Neural progenitor cell (in vitro differentiated cells): ENCODE measurements around the gene SPARCL1. TPM values are rescaled to one million over a fixed set of nuclear protein-coding genes. Genes with fewer than 3 reads are reported as not detected.

Source experiments
- DNase-seq: peaks from one replicate; pipeline ENCODE4 v3.0.0-alpha.2; 2016; ENCODE audit warnings: low spot score
- H2AFZ ChIP-seq: fragments of 200-600 bp; sonication (generic); replicated peaks from 2 replicates; pipeline ENCODE4 v1.6.1; 2016; ENCODE audit warnings: antibody characterized with exemption
- H3F3A ChIP-seq: fragments of 200-600 bp; sonication (generic); 2 replicates; pipeline ENCODE4 v1.6.1; 2016; ENCODE audit warnings: antibody characterized with exemption, low read depth
- H3K27ac ChIP-seq: fragments of 200-600 bp; sonication (generic); 2 replicates; pipeline ENCODE4 v1.5.1; 2016; ENCODE audit warnings: mild to moderate bottlenecking
- H3K27me3 ChIP-seq: fragments of 200-600 bp; sonication (generic); 2 replicates; pipeline ENCODE4 v1.6.1; 2016; ENCODE audit warnings: mild to moderate bottlenecking, moderate library complexity
- H3K36me3 ChIP-seq: fragments of 200-600 bp; sonication (generic); 2 replicates; pipeline ENCODE4 v1.5.1; 2016
- H3K4me1 ChIP-seq: fragments of 200-600 bp; sonication (generic); 2 replicates; pipeline ENCODE4 v1.6.1; 2016; ENCODE audit warnings: mixed run types
- H3K4me2 ChIP-seq: fragments of 200-600 bp; sonication (generic); 2 replicates; pipeline ENCODE4 v1.6.1; 2016
- H3K4me3 ChIP-seq: fragments of 200-600 bp; sonication (generic); 2 replicates; pipeline ENCODE4 v1.5.1; 2016
- H3K79me2 ChIP-seq: fragments of 200-600 bp; sonication (generic); 2 replicates; pipeline ENCODE4 v1.6.1; 2016; ENCODE audit warnings: low read depth
- H3K9ac ChIP-seq: fragments of 200-600 bp; sonication (generic); 2 replicates; pipeline ENCODE4 v1.6.1; 2016
- H3K9me3 ChIP-seq: fragments of 200-600 bp; sonication (generic); 2 replicates; pipeline ENCODE4 v1.5.1; 2016; ENCODE audit warnings: low read depth
- H4K20me1 ChIP-seq: fragments of 200-600 bp; sonication (generic); 2 replicates; pipeline ENCODE4 v1.6.1; 2016; ENCODE audit warnings: low read depth
- H3K27ac Mint-ChIP-seq: 3 replicates; pipeline ENCODE4 v1.8.0; 2021; ENCODE audit warnings: mixed read lengths
- H3K27me3 Mint-ChIP-seq: 2 replicates; pipeline ENCODE4 v1.8.0; 2022; ENCODE audit warnings: low read depth, mild to moderate bottlenecking, inconsistent platforms, moderate library complexity, mixed read lengths; ENCODE audit not compliant: insufficient read depth
- H3K36me3 Mint-ChIP-seq: 3 replicates; pipeline ENCODE4 v1.8.0; 2021; ENCODE audit warnings: mixed read lengths
- H3K4me1 Mint-ChIP-seq: 3 replicates; pipeline ENCODE4 v1.8.0; 2021; ENCODE audit warnings: mixed read lengths
- H3K4me3 Mint-ChIP-seq: 3 replicates; pipeline ENCODE4 v1.8.0; 2021; ENCODE audit warnings: mild to moderate bottlenecking, moderate library complexity, mixed read lengths
- H3K9me3 Mint-ChIP-seq: 3 replicates; pipeline ENCODE4 v1.8.0; 2020; ENCODE audit warnings: mixed read lengths
- CTCF ChIP-seq: fragments of 200-600 bp; sonication (generic); IDR thresholded peaks from 2 replicates; pipeline ENCODE4 v1.5.1; 2017; ENCODE audit warnings: antibody characterized with exemption, mild to moderate bottlenecking
- EZH2 ChIP-seq: fragments of 200-600 bp; sonication (generic); IDR thresholded peaks from 2 replicates; pipeline ENCODE4 v1.6.1; 2017; ENCODE audit warnings: antibody characterized with exemption, mild to moderate bottlenecking, moderate library complexity
- EZH2phosphoT487 ChIP-seq: fragments of 200-600 bp; sonication (generic); IDR thresholded peaks from 2 replicates; pipeline ENCODE4 v1.6.1; 2017; ENCODE audit warnings: antibody characterized with exemption
- total RNA-seq: library from RNA; depleted of rRNA; stranded (reverse); fragments of >200 nt; gene quantifications from 2 replicates; pipeline ENCODE4 v1.2.3, GENCODE V29; 2015; ENCODE audit warnings: low replicate concordance

The SPARCL1 gene
- 0.43 TPM in 1 of 2 replicates, not detected in the other for total RNA-seq

GRCh38 chr4:87529187-87529586, at the start of gene SPARCL1:
Gene SPARCL1, minus strand, starts transcription at chr4:87529376. Its CDS starts 29,802 bp downstream, at chr4:87499574.
- peak; percentile 30 for DNase-seq
- Histone ChIP-seq H3K9me3 (no peaks in the 10 kb centered on the region), H3F3A (peaks cover 22% of the 10 kb centered on the region), H3K36me3 (no peaks in the 10 kb centered on the region), H3K27me3 (peaks cover 3% of the 10 kb centered on the region), H3K4me2 (peak within 1 kb of the TSS; percentile 43), H3K9ac (no peak within 1 kb of the TSS), H3K79me2 (no peaks in the 10 kb centered on the region), H3K4me1 (peaks cover 35% of the 10 kb centered on the region), H3K4me3 (no peak within 1 kb of the TSS), H4K20me1 (no peaks in the 10 kb centered on the region), H3K27ac (no peak within 1 kb of the TSS), H2AFZ (peak within 1 kb of the TSS; percentile 67)
- no peak for TF ChIP-seq EZH2phosphoT487
- no peak for TF ChIP-seq EZH2
- no peak for TF ChIP-seq CTCF
- peaks cover 6% of the 10 kb centered on the region for H3K36me3 Mint-ChIP-seq
- H3K9me3 Mint-ChIP-seq, result peaks cover 13% of the 10 kb centered on the region
- peak within 1 kb of the TSS; percentile 71 for H3K4me3 Mint-ChIP-seq
- peaks cover 53% of the 10 kb centered on the region for H3K4me1 Mint-ChIP-seq
- peaks cover 5% of the 10 kb centered on the region for H3K27me3 Mint-ChIP-seq
- peak within 1 kb of the TSS; percentile 65 for H3K27ac Mint-ChIP-seq

- Histone ChIP-seq H4K20me1 (no peaks in the 10 kb centered on the region), H3K79me2 (no peaks in the 10 kb centered on the region), H3K36me3 (no peaks in the 10 kb centered on the region), H3K4me2 (no peak overlapping the region), H3K4me3 (no peak overlapping the region), H3K27ac (no peak overlapping the region), H3K9me3 (no peaks in the 10 kb centered on the region), H3K9ac (no peak overlapping the region), H3F3A (no peaks in the 10 kb centered on the region), H3K27me3 (no peaks in the 10 kb centered on the region), H3K4me1 (no peaks in the 10 kb centered on the region), H2AFZ (no peak overlapping the region)
- no peak overlapping the region for H3K4me3 Mint-ChIP-seq
- H3K27me3 Mint-ChIP-seq, result peaks cover 11% of the 10 kb centered on the region
- no peak for DNase-seq
- TF ChIP-seq EZH2phosphoT487 (no peak), EZH2 (no peak), CTCF (no peak)
- no peak overlapping the region for H3K27ac Mint-ChIP-seq
- no peaks in the 10 kb centered on the region for H3K4me1 Mint-ChIP-seq
- H3K36me3 Mint-ChIP-seq, result no peaks in the 10 kb centered on the region
- H3K9me3 Mint-ChIP-seq, result no peaks in the 10 kb centered on the region
Measured at GRCh38 chr4:87575983-87576382, 46.8 kb upstream of the SPARCL1 start.

GRCh38 chr4:87575408-87575807, 46.2 kb upstream of the SPARCL1 start:
- Histone ChIP-seq H3K36me3 (no peaks in the 10 kb centered on the region), H4K20me1 (no peaks in the 10 kb centered on the region), H3K27me3 (no peaks in the 10 kb centered on the region), H2AFZ (no peak overlapping the region), H3K4me3 (no peak overlapping the region), H3K9me3 (no peaks in the 10 kb centered on the region), H3K4me1 (no peaks in the 10 kb centered on the region), H3F3A (no peaks in the 10 kb centered on the region), H3K79me2 (no peaks in the 10 kb centered on the region), H3K4me2 (no peak overlapping the region), H3K27ac (no peak overlapping the region), H3K9ac (no peak overlapping the region)
- no peak overlapping the region for H3K27ac Mint-ChIP-seq
- H3K27me3 Mint-ChIP-seq, result peaks cover 9% of the 10 kb centered on the region
- H3K4me3 Mint-ChIP-seq, result no peak overlapping the region
- no peaks in the 10 kb centered on the region for H3K9me3 Mint-ChIP-seq
- DNase-seq, result no peak
- no peaks in the 10 kb centered on the region for H3K36me3 Mint-ChIP-seq
- no peaks in the 10 kb centered on the region for H3K4me1 Mint-ChIP-seq
- TF ChIP-seq CTCF, result no peak
- TF ChIP-seq EZH2, result no peak
- TF ChIP-seq EZH2phosphoT487, result no peak
